MM.1S (cell line): ENCODE results near the gene ZBTB2.

ENCODE experiments used
- CTCF ChIP-seq: fragments of 300-600 bp; sonication (generic); IDR thresholded peaks from 2 replicates; pipeline ENCODE4 v1.5.1; 2016; ENCODE audit warnings: antibody characterized with exemption, low read length, mixed read lengths
- EZH2 ChIP-seq: fragments of 300-600 bp; sonication (generic); optimal IDR thresholded peaks from 2 replicates; pipeline ENCODE3; 2017; ENCODE audit warnings: low read depth, mild to moderate bottlenecking, antibody characterized with exemption, low read length, mixed read lengths

GRCh38 chr6:151322570-151322969, 68.8 kb downstream of the ZBTB2 start:
- TF ChIP-seq CTCF (no peak), EZH2 (no peak)
